Mammary epithelial cell (primary cell): Measurements from ENCODE around the gene SIX2.

Source experiments
- CTCF ChIP-seq, 2 donors: IDR thresholded peaks in 1 of 2; conservative IDR thresholded peaks in 1 of 2; 2 replicates each; pipeline ENCODE4 v1.5.1; 2011 to 2012; ENCODE audit warnings: inconsistent platforms in 2 of 2, low read length in 2 of 2, mild to moderate bottlenecking in 2 of 2, control low read depth in 1 of 2, low read depth in 1 of 2; ENCODE audit not compliant: insufficient read depth in 1 of 2; ENCODE audit errors: extremely low read depth in 1 of 2
- EZH2 ChIP-seq: IDR thresholded peaks from 2 replicates; pipeline ENCODE4 v1.6.1; 2012; ENCODE audit warnings: low read length, inconsistent platforms, borderline replicate concordance

GRCh38 chr2:45003579-45004551 lies 5.4 kb downstream of the SIX2 start:
- TF ChIP-seq CTCF (conservative IDR thresholded peaks at IDR 0.05 in 1 of 2, IDR thresholded peaks at IDR 0.05 in 1 of 2; ENCODE audit: extremely low read depth in 1 of 2, insufficient read depth in 1 of 2, low read depth in 1 of 2, low read length in 2 of 2): no peak
- no peak for TF ChIP-seq EZH2
